GM10847 (cell line): ENCODE data around the gene POLD3.

ENCODE experiments used
- POLR2A ChIP-seq: IDR thresholded peaks from 2 replicates; pipeline ENCODE4 v1.6.1; 2011; ENCODE audit not compliant: insufficient read length; ENCODE audit errors: extremely low read depth

The POLD3 gene

DNA sequence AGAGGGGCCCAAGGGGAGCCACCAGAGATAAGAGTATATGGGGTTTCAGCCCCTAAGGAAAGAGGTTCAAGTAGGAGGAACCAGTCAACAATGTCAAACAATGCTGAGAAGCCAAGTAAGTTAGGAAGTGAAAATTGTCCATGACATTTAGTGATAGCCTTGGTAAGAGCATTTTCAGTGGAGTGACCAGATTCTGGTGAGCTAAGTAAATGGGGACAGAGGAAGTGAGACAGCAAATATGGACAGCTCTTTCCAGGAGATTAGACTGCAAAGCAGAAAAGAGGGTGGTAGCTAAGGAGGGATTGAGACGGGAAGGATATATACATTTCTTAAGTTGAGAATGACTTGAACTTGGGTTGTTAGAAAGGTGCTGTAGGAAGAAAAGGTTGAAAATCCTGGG lies 22.9 kb downstream of the POLD3 start:
- TF ChIP-seq POLR2A, result no peak

DNA sequence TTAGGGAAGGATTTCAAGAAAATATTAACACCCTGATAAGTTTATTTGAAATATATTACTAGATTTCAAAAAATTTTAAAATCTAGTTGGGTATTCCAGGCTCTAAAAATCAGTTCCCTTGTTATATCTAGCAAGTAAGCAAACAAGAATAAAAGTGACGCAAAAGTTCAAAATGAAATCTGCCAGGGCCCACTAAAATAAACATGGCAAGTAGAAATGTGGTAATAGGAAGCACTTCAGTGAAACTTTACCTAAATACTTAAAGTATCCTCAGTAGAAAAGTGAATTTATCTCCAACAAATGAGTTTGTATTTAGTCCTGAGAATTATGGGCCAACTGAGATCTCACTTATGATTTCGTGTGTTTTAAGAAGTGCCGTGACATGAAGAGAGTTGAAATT lies 23.6 kb downstream of the POLD3 start:
- no peak for TF ChIP-seq POLR2A

DNA sequence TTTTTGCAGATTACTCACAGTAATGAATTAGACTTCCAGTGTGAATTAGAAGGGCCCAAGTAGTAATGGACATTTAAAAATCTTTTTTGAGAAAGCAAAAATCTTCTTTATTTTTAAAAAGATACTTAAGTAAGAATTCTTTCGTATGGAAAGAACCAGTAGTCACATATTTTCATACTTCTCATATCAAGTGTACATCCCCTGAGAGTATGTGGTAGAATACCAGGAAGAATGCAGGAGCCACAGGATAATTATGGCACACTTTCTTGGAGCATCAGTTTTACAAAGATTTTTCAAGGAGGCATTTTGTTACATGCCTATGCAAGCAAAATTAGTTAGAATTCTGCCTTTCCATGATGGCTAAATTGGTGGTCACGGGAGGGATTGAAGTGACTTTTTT lies 28.1 kb downstream of the POLD3 start:
- TF ChIP-seq POLR2A, result no peak

DNA sequence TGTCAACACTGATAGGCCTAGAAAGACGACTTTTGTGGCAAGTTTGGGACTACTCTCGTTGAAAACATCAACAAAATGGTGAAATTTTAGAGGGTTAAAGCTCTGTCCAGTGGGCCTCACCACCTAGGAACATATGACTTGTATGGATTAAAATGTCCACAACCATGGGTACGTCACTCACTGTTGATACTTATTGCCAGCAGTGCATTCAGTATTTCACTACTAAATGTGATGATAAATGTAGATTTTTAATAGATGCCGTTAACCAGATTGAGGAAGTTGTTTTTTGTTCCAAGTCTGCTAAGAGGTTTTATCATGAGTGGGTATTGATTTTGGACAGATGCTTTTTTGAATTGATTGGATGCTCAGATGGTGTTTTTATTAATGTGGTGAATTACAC lies 33.7 kb downstream of the POLD3 start:
- no peak for TF ChIP-seq POLR2A

DNA sequence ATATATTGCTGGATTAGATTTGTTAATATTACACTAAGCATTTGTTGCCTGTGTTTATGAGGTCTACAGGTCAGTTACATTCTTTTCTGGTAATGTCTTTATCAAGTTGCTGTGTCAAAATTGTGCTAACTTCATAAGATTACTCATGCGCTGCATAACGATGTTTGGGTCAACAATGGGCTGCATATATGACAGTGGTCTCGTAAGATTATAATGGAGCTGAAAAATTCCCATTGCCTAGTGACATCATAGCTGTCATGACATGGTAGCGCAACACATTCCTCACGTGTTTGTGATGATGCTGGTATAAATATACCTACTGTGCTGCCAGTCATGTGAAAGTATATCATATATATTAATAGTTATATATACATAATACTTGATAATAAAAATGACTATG lies 34.2 kb downstream of the POLD3 start:
- TF ChIP-seq POLR2A, result no peak

DNA sequence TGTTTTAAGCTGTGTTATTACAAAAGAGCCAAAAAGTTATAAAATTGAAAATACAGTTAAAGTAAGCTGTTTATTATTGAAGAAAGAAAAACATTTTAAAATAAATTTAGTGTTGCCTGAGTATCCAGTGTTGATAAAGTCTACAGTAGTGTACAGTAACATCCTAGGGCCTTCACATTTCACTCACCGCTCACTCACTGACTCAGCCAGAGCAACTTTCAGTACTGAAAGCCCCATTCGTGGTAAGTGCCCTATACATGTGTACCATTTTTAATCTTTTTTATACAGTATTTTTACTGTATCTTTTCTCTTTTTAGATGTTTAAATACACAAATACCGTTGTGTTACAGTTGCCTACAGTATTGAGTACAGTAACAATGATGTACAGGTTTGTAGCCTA lies 35.0 kb downstream of the POLD3 start:
- no peak for TF ChIP-seq POLR2A

DNA sequence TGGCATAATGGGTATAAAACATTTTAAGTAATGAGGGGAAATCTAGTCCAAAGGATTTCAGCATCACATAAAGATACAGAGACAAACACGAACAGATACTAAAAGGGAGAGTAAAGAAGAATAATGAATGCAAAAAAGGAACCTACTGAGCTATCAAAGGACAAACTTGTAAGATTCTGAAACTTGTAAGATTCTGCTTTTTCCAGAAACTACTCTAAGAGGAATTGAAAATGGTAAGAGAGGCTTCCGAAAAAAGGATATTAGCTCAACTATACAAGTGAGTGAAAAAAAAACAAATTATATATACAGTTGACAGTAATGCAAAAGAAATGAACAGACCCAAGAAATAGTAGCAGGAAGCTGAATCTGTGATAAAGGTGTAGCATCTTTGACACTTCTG lies 37.7 kb downstream of the POLD3 start:
- TF ChIP-seq POLR2A, result no peak

DNA sequence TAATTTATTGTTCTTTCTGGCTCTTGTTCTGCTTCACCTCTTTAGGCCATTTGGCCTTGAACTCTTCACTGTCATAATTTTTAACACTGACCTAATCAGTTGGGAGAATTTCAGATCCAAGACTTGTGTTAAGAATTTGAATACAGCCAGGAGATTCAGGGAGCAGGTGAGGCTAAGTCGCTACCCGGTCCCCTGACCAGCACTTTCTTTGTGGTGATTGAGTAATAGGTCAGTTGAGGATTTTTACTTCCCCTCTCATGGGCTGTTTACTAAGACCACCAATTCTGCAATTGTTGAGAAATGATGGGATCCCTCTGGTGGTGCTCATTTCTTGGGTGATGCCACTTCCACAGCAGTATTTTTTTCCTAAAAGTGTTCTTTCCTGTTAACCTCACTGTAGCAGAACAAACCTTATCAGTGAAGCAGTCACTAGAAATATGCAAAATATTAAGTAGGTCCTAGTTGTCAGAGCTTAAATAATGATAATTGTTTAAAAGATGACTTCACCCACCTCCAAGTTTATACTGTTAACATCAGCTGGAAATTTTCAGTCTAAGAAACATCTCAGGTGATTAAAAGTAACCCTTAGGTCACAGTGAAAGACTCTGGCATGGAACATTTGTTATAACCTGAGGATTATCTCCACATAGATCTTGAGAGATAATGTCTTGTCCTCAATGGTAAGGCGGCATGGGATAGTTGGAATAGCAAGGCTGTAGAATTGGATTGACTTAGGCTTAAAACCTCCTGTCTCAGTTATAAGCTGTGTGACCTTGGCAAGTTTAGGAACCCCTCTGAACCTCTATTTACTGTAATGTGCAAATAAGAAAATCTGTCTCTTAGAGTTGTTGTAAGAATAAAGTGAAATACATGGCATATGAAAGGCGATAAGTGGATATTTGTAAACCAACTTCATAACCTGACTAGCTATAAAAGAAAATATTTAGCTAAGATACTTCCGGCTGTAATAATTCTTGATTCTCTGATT lies 41.3 kb downstream of the POLD3 start:
- no peak for TF ChIP-seq POLR2A

DNA sequence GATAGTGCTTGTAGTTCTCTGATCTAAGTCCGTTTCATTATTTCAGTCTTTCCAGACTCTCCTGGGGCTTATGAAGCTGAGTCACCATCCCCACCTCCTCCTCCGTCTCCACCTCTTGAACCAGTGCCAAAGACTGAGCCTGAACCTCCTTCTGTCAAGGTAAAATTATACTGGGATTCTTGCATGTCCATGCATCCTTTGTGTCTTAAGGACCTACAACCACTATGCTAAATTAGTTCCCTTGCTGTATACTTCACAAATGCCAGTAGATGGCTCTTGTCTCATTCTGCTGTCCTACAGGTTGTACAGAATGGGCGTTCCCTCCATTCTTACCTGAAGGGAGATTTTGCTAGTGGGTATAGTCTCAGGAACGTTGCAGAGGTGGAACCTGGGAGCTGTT lies 42.2 kb downstream of the POLD3 start:
- no peak for TF ChIP-seq POLR2A

DNA sequence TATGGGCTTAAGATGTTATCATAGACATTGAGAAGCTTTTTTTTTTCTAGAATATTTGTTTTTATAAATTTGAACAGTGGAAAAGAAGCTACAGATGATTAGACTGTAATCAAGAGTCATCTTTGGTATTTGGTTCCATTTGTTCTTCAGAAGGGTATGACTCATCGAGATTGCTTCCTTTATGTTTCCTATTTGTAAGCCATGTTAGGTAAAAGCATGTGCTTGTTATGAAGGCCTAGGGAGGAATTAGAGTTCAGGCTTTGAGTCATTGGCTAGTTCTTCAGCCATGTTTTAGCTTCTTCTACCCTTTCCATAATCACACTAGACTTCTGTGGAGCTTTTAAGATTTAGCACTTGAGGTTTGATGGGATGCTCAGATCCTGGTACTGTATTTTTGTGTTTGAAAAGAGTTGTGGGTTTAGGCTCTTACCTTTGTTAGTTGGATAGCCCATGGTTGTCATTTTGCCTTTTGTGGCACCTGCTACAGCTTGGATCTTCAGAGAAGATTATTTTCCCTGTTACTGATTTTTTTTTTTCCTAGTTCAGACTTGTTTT lies 44.3 kb downstream of the POLD3 start:
- no peak for TF ChIP-seq POLR2A

DNA sequence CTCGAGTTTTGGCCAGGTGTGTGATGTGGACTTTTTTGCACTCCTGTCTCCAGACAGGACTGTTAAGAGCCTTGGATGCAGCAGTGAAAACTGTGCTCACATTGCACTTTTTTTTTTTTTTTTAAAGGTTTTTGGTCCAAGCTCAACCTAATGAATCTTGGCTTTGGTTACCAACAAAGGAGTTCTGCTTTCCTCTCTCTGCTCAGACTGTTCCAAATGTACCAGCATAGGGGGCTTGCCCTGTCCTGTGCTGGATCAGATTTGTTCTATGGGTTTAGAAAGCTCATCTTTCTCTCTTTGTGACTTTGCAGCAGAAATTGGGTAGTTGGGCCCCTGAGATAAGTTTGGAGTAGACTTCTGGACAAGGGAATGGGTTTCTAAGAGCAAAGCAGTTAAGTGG lies 45.3 kb downstream of the POLD3 start:
- TF ChIP-seq POLR2A, result no peak

DNA sequence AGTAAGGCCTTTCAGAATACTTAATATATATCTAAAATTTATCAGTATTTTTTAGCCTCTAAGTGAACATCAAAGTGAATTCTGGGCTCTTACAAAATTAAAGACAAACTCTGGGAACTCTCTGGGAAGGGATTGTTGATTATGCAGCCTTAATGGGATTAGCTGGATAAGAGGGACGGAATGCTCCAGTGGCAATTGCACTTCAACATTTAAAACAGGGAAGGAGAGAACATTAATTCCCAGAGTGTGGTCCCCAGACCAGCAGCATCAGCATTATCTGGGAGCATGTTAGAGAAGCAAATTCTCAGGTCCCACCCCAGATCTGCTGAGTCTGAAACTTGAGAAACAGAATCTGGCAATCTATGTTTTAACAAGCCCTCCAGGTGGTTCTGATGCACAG lies 46.5 kb downstream of the POLD3 start:
- no peak for TF ChIP-seq POLR2A

DNA sequence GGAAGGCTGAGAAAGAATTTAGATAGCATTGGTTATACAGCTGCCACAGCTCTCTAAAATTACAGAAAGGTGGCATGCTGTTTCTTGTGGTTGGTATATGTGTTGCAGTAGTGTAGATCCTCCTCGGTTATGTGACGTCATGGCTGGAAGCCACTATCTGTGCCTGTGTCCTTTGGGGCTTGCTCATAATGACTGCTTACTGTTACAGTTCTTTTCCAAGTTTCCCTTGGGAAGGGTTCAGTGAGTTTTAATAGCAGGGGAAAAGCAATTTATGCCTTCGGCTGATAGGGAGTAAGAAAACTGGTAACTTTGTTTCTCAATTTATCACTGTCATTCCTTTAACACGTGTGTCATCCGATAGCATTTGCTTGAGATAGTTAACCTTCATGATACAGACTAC lies 47.2 kb downstream of the POLD3 start:
- no peak for TF ChIP-seq POLR2A

DNA sequence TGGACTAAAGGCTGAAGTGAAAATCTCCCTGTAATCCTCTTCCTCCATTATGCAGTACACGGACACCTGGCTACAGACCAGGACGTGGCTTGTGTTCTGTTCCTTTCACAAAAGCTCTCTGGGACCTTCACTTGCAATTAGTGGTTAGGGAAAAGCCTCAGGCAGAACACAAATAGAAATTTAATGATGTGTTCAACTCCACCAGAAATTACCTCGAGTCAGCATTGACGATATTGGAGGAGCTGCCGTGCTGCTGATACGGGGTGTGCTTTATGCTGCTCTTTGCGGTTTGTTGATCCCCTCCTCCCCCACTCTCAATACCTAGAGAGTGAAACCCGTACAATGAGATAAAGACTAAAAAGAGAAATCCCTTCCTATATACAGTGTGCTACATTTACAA lies 48.9 kb downstream of the POLD3 start:
- TF ChIP-seq POLR2A, result no peak

DNA sequence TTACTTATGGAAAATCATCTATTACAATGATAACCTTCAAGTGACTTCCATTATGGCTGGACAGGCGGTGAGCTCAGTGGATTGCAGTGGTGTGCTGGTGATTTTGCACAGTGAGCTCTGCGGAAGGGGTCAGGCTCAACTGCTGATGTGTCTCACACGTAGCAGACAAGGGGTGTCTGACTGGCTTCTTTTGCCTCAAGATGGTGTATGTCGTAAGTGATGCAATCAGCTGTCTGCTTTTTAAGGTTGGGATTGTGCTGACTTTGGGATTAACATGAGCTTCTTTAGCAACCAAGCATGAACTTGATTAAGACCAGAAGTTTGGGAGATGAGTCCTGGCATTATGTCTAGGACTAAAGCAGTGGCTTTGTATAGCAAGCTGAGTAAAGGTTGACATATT lies 49.5 kb downstream of the POLD3 start:
- TF ChIP-seq POLR2A, result no peak

DNA sequence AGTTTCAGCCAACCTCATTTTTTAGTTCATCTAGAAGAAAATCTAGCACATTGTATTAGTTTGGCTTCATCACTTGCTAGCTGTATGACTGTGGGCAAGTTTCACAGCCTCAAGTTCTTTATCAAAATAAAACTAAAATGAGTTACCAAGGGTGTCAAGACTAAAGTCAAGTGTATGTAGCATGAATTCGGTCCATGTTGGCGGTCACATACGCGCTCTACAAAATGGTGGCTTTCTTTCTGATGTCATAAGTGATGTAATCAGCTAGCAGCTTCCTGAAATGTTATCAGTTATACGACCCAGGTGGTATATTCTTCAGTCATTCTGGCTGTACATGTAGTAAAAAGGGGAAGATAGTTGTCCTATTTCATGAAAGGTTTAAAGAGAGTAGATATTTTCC lies 50.5 kb downstream of the POLD3 start:
- no peak for TF ChIP-seq POLR2A

DNA sequence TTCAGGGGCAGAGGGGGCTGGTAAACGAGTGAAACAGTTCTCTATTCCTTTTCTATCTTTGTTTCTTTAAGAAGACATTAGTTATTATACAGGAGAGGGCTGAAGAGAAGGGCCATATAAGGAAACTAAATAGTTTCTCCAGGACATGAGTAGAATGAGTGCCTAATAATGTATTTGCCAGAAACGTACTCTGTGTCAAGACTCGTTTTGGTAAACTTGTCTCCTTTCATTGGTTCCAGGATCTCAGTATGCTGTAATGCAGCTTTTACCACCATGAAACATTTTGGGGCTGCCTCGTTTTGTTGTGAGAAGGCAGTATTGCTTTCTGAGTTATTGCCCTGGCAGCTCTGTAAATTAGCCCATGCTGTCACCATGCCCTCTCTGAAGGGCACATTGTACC lies 51.7 kb downstream of the POLD3 start:
- no peak for TF ChIP-seq POLR2A

DNA sequence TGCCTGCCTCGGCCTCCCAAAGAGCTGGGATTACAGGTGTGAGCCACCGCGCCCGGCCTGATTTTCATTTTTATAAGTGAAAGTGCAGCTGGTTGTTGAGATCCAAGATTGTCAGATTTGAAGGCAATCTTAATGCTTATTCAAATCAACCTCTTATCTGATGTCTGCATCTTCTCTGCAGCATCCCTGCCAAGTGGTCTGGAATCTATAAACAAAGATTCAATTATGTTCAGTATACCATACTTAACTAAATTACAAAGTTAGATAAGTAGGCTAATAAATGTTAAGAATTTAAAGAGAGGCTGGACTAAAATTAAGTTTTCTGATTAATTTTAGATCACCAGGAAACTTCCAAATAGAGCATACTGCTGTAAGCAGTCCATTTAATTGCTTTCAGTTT lies 53.8 kb downstream of the POLD3 start:
- TF ChIP-seq POLR2A, result no peak

DNA sequence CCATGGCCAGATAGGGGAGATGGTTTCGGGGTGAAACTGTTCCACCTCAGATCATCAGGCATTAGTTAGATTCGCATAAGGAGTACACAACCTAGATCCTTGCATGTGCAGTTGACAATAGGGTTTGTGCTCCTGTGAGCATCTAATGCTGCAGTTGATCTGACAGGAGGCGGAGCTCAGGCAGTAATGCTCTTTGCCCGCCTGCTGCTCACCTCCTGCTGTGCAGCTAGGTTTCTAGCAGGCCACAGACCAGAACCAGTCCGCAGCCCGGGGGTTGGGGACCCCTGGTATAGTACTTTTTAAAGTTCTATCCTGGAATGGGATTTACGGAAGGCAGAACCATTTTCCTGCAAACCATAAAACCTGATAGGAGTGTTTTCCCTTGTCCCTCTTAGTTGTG lies 54.6 kb downstream of the POLD3 start:
- TF ChIP-seq POLR2A, result no peak
